Epithelial cell of proximal tubule (primary cell): ENCODE measurements around the gene ACOT13. TPM values are rescaled to one million over a fixed set of nuclear protein-coding genes. Genes with fewer than 3 reads are reported as not detected.
"Not testable (repeated sequence)": the region's sequence is repeated elsewhere in the genome, so short reads cannot be mapped to it uniquely, and the experiment has no call there.

Experiments
- DNase-seq: peaks from one replicate; pipeline ENCODE4 v3.0.0-alpha.2; 2011; ENCODE audit warnings: low read depth
- H3K4me3 ChIP-seq: 2 replicates; pipeline ENCODE4 v1.5.1; 2011; ENCODE audit warnings: low read depth, mild to moderate bottlenecking, low read length
- total RNA-seq: library from RNA; depleted of rRNA; stranded (reverse); fragments of >200 nt; gene quantifications from 2 replicates; pipeline ENCODE4 v1.2.3, GENCODE V29; 2015
- TF ChIP-seq, protein P1 (sequence below): conservative IDR thresholded peaks from 2 replicates; pipeline ENCODE4 v1.5.1; 2012; ENCODE audit warnings: low read depth, mild to moderate bottlenecking, low read length

Gene ACOT13
- total RNA-seq, 1 donor from 2014 or later: 8.5 TPM

- DNase-seq: no peak
- no peak overlapping the region for H3K4me3 ChIP-seq
- TF ChIP-seq, protein P1, sequence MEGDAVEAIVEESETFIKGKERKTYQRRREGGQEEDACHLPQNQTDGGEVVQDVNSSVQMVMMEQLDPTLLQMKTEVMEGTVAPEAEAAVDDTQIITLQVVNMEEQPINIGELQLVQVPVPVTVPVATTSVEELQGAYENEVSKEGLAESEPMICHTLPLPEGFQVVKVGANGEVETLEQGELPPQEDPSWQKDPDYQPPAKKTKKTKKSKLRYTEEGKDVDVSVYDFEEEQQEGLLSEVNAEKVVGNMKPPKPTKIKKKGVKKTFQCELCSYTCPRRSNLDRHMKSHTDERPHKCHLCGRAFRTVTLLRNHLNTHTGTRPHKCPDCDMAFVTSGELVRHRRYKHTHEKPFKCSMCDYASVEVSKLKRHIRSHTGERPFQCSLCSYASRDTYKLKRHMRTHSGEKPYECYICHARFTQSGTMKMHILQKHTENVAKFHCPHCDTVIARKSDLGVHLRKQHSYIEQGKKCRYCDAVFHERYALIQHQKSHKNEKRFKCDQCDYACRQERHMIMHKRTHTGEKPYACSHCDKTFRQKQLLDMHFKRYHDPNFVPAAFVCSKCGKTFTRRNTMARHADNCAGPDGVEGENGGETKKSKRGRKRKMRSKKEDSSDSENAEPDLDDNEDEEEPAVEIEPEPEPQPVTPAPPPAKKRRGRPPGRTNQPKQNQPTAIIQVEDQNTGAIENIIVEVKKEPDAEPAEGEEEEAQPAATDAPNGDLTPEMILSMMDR: no peak
Measured at GRCh38 chr6:24734166-24734565, 67.3 kb downstream of the ACOT13 start.

DNA sequence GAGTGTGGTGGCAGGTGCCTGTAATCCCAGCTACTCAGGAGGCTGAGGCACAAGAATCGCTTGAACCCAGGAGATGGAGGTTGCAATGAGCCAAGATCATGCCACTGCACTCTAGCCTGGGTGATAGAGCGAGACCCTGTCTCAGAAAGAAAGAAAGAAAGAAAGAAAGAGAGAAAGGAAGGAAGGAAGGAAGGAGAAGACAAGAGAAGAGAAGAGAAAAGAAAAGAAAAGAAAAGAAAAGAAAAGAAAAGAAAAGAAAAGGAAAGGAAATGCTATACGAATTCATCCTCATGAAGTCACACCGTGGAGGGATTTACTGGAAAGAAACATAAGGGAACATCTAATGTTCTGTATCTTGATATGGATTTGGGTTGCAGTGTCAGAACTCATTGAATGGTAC is 67.8 kb downstream of the ACOT13 start:
- DNase-seq, H3K4me3 ChIP-seq: not testable (repeated sequence)

- TF ChIP-seq, protein P1: no peak
- no peak for DNase-seq
- H3K4me3 ChIP-seq: no peak overlapping the region
Measured at GRCh38 chr6:24738741-24739140, 71.9 kb downstream of the ACOT13 start.

- H3K4me3 ChIP-seq: no peak overlapping the region
- no peak for DNase-seq
- TF ChIP-seq, protein P1: no peak
Measured at GRCh38 chr6:24740861-24741260, 74.0 kb downstream of the ACOT13 start.

- TF ChIP-seq, protein P1: no peak
- no peak overlapping the region for H3K4me3 ChIP-seq
- no peak for DNase-seq
Measured at GRCh38 chr6:24742216-24742738, 75.4 kb downstream of the ACOT13 start.

DNA sequence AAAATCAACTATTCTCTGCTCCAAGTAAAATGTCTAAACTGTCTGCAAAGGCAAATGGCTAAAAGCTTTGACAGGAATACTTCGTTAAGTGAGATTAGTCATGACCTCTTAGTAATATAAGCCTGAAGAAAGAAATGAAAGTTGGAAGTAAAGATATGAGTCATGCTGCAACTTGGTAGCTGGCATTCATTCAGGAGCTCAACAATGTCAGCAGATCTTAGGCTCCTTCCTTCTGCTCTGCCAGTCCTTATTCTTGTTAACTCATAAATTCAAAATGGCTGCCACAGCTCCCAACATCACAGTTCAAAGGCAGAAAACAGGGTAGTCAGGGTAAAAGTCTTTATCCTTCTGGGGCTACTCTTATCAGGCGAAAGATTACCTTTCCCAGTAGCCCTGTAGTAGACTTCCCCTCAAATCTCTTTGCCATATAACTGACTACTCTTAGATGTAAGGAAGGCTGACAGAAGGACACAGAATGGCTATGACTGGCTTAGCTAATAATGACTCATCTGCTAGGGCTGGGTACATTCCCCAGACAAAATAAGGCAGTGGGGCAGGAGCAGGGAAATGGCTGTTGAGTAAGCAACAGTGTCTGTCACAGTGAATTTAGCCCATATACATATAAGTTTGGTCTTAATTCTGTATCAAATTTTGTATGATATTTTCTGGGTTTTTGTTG is 76.5 kb downstream of the ACOT13 start:
- no peak overlapping the region for H3K4me3 ChIP-seq
- DNase-seq: peak; percentile 94

DNA sequence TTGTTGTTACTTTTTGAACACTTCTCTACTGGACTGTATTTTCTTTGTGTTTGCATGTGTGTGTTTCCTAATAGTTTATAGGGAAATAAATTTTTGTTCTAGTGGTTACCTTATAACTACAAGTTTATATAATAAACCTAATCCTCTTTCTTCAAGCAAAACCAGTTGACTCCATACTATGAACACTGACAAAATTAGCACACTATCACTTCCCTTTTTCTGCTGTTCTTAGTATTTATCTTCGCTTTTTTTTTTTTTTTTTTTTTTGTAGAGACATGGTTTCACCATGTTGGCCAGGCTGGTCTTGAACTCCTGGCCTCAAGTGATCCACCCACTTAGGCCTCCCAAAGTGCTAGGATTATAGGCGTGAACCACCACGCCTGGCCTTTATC is 77.1 kb downstream of the ACOT13 start:
- H3K4me3 ChIP-seq: no peak overlapping the region
- TF ChIP-seq, protein P1: no peak
- no peak for DNase-seq

More for the DNA sequence above, 76.5 kb downstream of the ACOT13 start:
- TF ChIP-seq, protein P1: no peak
